CD4-positive, alpha-beta T cell treated with Interleukin-10 for 1 hour (primary cell): ENCODE results near the gene ANKHD1.
A peak's percentile ranks its signal among the peaks of the same experiment; 100 is the strongest.
"Not testable (repeated sequence)": the region's sequence is repeated elsewhere in the genome, so short reads cannot be mapped to it uniquely, and the experiment has no call there.

Experiments used
- DNase-seq: peaks from one replicate; pipeline ENCODE4 v3.0.0-alpha.2; 2020

The ANKHD1 gene

DNA sequence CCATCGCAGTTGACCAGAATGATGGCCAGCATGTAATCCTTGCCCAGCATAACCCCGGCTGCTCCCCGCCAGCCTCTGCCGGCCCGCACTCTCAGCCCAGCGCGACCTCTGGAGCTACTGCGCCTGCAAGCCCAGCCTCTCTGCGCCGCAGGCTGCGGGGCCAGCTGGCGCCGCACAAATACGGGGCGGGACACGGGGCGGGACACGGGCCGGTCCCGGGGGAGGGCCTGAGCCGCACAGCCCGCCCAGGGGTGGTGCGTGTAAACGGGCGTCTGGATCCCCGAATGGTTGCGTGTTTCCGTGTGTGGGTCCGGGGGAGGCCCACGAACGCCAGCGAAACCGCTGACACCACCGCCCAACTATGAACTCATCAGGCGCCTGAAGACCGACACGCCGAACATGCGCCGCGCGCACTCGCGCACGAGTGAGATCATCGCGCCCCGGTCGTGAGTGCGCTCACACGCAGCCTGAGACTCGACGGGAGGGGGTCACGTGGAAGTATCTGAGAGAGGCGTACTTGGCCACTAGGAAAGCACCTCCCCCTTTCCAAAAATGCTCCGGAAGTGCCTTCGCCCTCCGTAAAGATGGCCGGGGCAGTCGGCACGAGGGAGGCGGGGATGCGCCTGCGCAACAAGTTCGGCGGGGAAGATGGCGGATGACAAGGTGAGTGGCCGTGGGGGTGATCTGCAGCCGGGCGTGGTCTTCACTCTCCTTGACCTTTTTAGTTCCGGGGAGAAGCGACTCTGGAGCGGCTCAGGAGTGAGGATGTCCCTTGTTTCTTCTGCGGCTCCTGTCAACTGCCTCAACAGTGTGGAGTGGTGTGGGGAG is 162.8 kb downstream of the ANKHD1 start, which contains the start of the genes APBB3 and SLC35A4:
Gene APBB3, minus strand, starts transcription at position 403 of the 828 bp plus-strand sequence. Its CDS starts 353 bp downstream, at position 50.
Gene SLC35A4, plus strand, starts transcription at position 633 of the 828 bp plus-strand sequence. CDS start 2,342 bp downstream, outside the sequence.
- DNase-seq = peak; percentile 99

DNA sequence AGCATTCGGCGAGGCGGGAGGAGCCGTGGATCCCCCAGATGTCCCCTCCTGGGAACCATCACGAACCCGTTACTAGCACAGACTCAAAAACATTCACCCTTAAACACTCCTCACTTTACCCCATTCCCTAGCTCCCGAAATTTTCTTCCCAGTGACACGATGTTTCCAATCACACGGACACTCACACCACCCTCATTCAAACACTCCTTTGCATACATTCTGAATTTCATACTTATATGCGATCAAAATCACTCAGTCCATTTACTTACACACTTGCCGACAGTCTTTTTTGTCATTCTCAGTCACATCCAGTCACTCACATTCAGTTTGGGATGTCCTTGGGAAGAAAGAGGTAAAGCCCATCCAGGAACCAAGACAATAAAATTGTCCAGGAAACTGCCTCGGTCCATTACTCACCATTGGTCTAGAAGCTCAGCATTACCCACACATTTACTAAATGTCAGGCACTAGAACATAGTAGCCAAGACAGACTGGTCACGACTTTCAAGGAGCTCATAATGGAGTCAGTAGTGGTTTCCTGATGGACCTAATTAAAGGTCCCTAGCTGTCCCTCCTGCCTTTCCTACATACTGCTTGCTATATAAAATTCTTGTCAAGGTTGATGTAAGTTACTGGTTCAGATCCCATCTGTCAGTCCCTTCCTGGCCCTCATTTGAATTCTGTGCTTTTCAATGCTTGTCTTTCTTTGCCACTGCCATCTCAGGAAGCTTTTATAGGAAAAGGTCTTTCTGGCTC is 163.6 kb downstream of the ANKHD1 start:
- DNase-seq = no peak

DNA sequence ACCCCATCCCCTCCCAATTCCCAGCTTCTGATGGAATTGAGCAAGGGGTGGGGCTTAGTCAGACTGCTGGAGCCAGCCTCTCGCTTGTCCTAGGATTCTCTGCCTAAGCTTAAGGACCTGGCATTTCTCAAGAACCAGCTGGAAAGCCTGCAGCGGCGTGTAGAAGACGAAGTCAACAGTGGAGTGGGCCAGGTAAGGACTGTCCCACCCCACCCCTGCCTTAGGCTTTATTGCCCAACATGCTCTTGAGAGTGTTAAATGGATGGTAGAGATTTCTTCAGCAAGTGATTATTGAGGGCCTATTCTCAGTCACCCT is 164.1 kb downstream of the ANKHD1 start:
- DNase-seq = no peak

DNA sequence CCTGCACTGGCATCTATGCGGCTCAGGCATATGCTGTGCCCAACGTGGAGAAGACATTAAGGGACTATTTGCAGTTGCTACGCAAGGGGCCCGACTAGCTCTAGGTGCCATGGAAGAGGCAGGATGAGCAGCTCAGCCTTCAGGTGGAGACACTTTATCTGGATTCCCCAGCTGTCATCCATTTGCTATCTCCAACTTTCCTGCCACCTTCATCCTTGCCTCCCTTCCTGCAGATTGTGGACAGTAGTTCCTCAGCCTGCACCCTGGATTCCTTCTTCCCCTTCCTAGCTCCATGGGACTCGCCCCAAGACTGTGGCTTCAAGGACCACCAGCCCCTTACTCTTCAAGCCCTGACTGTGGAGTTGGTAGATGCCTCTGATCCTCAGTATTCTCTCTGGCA is 165.0 kb downstream of the ANKHD1 start:
- DNase-seq = no peak

DNA sequence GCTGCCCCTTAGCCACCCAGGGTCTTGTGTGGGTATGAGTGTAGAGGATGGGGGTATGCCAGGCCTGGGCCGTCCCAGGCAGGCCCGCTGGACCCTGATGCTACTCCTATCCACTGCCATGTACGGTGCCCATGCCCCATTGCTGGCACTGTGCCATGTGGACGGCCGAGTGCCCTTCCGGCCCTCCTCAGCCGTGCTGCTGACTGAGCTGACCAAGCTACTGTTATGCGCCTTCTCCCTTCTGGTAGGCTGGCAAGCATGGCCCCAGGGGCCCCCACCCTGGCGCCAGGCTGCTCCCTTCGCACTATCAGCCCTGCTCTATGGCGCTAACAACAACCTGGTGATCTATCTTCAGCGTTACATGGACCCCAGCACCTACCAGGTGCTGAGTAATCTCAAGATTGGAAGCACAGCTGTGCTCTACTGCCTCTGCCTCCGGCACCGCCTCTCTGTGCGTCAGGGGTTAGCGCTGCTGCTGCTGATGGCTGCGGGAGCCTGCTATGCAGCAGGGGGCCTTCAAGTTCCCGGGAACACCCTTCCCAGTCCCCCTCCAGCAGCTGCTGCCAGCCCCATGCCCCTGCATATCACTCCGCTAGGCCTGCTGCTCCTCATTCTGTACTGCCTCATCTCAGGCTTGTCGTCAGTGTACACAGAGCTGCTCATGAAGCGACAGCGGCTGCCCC is 165.6 kb downstream of the ANKHD1 start:
- no peak for DNase-seq

DNA sequence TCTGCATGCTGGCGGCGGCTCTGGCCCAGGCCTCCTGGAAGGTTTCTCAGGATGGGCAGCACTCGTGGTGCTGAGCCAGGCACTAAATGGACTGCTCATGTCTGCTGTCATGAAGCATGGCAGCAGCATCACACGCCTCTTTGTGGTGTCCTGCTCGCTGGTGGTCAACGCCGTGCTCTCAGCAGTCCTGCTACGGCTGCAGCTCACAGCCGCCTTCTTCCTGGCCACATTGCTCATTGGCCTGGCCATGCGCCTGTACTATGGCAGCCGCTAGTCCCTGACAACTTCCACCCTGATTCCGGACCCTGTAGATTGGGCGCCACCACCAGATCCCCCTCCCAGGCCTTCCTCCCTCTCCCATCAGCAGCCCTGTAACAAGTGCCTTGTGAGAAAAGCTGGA is 166.2 kb downstream of the ANKHD1 start:
- no peak for DNase-seq

DNA sequence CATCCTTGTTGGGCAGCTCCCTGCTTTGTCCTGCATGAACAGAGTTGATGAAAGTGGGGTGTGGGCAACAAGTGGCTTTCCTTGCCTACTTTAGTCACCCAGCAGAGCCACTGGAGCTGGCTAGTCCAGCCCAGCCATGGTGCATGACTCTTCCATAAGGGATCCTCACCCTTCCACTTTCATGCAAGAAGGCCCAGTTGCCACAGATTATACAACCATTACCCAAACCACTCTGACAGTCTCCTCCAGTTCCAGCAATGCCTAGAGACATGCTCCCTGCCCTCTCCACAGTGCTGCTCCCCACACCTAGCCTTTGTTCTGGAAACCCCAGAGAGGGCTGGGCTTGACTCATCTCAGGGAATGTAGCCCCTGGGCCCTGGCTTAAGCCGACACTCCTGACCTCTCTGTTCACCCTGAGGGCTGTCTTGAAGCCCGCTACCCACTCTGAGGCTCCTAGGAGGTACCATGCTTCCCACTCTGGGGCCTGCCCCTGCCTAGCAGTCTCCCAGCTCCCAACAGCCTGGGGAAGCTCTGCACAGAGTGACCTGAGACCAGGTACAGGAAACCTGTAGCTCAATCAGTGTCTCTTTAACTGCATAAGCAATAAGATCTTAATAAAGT is 166.9 kb downstream of the ANKHD1 start:
- DNase-seq = no peak

DNA sequence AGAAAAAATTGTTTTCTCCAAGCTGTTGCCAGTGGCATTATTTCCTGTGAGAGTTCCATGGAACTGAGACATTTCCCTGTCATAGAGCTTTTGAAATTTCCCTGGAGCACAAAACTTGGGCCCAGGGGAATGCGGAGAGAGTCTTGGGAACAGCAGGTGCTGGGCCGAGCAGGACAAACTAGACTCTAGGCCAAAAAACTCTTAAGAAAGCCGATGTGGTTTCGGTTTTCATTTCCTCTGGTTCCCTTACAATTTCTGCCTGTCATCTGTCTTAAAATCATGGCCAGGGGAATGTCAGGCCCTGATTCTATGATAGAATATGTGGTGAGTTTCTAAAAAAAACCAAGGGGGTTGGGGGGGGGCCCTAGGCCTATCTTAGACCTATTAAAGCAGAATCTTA is 167.6 kb downstream of the ANKHD1 start:
- DNase-seq = peak; percentile 39

DNA sequence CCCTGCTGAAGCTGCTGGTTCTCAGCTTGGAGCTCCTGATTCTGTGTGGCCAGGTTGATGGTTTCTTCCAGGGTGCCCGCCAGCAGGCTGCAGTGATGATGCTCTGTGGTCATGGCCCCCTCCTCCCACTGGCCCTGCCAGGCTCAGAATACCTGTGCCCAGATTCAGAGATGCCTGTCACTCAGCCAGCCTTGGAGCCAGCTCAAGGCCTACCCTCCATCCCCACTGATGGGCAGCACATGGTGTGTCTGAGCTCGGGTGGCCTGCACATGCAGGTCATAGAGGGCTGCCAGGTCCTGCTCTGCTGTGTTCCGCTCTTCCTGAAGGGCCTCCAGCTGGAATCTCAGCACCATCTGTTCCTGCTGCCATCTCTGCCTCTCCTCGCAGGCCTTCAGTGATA is 168.4 kb downstream of the ANKHD1 start:
- DNase-seq = no peak

DNA sequence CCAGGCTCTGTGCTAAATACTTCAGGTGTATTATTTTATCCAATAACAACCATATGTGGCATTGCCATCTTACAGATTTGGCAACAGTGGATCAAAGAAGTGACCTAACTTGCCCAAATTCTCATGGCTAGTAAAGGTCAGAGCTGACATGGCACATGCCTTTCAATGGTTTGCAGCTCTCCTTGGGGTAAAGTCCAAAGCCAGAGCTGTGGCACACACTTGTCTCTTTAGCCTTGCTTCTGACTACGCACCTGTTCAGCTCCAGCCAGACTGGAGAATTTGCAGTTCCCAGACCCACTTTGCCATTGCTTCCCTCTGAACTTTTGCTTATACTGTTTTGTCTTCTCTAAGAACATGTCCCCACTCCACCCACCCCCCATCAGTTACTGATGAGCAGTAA is 168.9 kb downstream of the ANKHD1 start:
- no peak for DNase-seq

DNA sequence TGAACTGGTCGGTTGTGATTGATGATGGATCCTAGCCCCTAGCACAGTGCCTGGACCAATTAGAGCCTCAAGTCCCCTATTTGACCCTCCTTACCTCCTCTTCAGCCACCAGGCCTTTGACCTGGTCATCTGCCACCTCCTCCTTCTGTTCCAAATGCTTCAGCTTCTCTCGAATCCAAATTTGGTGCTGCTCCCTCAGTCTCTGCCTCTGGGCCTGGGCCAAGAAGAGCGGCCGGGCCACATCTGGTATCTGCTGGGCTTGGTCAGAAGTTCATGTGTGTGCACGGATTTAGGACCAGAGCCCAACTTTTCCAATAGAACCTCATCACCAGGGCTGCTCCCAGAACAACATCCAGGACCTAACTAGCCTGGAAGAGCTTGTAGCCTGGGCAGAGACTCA is 169.5 kb downstream of the ANKHD1 start:
- no peak for DNase-seq

DNA sequence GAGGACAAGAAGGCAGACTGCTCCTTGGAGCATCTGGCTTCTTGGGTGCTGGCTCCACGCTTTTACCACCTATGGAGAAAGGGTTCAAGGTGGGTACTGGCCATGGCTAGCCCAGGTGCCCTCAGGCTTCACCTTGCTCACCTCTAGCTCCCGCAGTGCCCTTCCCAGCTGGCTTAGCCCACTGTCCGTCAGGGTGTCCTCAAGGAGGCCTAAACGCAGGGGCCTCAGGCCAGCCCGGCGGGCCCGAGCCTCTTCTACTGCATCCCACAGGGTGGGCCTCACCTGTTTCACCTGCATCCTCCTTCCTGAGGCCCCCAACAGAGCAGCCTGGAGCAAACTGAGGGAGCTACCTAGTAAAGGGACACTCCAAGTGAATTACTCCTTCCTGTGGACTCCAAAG is 172.1 kb downstream of the ANKHD1 start:
- no peak for DNase-seq

DNA sequence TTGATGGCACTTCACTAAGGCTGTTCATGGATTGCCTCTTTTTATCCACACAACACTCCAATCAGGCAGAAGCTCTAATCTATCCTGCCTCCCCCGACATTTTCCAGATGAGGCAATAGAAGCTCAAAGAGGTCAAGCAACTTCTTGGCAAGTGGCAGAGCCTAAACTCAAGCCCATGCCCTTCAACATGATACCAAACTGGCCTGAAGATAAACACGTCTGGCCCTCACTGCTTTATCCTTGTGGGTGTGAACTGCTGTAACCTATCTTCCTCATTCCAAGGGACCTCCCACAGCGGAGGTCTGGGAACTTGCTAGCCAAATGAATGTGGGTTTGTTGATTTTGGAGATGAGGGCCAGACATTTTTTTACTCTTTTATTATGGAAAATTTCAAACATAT is 172.5 kb downstream of the ANKHD1 start:
- no peak for DNase-seq

DNA sequence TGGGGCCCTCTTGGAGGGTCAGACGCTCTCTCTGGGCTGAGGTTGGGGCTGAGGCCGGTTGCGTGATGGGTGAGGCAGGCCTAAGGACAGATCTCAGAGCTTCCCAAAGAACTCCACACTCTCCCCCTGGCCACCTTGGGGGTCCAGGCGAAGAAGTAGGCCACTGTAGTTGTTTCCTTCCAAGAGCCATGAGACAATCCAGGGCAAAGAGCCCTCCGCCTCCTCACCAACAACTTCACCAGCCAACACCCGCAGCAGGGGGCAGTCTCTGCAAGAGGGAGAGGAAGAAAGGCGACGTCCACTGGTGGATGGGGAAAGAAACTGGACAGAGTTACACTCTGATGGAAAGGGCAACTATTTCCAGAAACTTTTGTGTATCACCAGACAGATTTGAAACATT is 173.7 kb downstream of the ANKHD1 start:
- no peak for DNase-seq

DNA sequence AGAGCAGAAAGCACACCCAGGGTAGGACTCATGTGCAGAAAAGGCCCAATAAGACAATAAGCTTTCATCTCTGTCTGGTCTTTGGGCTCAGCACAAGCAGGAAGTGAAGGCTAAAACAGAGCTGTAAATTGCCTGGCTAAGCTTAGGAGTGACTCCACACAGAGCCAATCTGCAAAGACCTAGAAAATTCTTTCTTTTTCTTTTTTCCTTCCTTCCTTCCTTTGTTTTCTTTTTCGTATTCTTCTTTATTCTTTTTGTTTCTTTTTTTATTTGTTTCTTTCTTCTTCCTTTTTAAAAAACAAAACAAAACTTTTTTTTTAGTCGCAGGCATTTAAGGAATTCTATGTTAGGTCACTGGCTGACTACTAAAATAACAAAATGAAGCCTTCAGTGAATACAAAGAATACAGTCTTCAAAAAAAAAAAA is 175.2 kb downstream of the ANKHD1 start:
- DNase-seq = no peak

DNA sequence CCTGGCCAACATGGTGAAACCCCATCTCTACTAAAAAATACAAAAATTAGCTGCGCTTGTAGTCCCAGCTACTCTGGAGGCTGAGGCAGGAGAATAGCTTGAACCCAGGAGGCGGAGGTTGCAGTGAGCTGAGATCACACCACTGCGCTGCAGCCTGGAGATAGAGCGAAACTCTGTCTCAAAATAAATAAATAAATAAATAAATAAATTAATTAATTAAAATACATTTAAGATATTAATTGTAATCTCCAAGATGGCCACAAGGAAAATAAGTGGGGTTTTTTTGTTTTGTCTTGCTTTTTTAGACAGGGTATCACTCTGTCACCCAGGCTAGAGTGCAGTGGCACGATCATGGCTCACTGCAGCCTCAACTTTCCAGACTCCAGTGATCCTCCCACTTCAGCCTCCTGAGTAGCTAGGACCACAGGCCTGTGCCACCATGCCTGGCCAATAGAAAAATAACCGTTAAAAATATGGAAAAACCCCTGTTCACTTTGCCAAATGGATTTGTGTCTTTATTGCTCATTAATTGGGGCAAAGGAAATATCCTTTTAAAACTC is 177.6 kb downstream of the ANKHD1 start:
- not testable (repeated sequence) for DNase-seq

DNA sequence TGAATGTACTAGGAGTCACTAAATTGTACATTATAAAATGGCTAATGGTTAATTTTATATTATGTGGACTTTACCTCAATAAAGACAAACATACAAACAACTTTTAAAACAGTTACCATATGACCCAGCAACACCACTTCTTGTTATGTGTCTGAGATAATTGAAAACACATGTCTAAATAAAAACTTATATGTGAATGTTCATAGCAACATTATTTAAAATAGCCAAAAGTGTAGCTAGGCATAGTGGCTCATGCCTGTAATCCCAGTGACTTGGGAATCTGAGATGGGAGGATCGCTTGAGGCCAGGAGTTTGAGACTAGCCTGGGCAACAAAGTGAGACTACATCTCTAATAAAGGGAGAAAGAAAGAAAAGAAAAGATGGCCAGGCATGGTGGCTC is 185.9 kb downstream of the ANKHD1 start:
- no peak for DNase-seq

DNA sequence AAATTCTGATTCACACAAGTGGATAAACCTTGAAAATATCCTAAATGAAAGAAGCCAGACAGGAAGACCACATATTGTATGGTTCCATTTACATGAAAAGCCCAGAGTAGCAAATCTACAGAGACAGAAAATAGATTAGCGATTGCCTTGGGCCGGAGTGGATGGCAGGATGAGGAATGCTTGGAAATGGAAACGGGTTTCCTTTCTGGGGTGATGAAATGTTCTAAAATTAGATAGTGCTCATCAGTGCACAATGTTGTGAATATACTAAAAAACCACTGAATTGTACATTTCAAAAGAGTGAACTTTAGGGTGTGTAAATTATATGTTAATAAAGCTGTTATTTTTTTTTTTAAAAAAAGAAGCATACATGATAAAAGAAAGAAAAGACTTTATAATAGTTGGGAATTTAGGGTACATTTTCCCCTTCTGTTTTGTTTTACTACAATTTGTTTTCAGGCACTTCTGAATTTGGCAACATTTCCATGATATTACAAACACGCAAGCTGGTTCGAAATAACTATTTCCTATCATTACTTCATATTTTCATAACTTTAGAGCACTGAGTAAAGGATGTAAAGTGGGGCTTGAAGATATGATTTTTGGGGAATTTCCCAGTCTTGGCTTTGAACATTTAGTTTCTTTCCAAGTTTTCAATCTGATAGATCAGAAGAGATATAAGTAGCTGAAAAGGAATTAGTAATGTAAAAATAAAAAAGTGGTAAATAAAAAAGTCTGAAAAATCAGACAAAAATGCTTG is 186.9 kb downstream of the ANKHD1 start:
- DNase-seq = no peak
